Measurements from ENCODE around the gene MCL1. TPM values are rescaled to one million over a fixed set of nuclear protein-coding genes. Genes with fewer than 3 reads are reported as not detected.
A peak's percentile ranks its signal among the peaks of the same experiment; 100 is the strongest.

Gene MCL1
- polyA plus RNA-seq, 1 donor (not counting 4 experiments of a cell fraction or from before 2014, with no cell fraction given): 237 TPM

DNA sequence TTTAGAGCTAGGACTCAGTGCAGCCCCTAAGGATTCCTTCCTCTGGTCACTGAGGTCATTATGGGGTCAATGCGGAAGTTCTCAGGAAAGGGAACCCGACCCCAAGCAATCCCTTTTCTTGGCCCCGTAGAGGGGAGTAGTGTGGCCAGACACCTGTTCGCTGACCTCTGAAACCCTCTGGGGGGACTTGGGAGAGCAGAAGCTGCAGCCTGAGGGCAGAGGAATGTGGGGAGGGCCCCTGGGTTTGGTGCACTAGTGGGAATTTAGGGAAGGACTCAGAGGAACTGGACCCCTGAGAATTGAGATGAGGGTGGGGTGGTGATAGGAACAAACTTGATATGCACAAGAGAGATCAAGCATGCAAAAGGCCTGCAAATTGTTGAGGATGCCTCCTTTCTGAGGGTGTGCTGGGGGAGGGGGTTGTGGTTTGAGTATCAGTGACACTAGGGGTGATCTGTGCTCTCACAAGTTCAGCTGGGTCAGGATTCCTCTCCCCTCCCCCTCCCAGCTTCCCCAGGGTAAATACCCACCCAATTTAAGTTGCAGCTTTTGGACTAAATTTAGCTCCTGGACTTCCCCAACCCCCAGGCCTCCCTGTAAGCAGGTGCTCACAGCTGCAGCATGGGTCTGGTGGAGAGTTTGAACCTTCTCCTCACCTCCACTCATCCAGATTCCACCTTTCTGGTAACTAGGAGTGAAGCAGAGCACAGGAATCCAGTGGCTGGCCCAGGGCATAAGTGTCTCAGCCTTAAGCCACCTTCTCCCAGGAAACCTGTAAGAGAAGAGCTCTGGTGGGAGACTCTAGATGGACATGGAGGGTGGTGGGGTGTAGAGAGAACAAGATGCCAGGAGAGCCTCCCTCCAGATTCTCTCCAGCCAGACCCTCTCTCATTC lies 16.7 kb downstream of the MCL1 start:
- Histone ChIP-seq H3K9me1 (ENCODE audit: control insufficient read depth, extremely low read depth, insufficient read depth, low read length) (peaks cover 3% of the 10 kb centered on the region), H3K27ac (ENCODE audit: control insufficient read depth, insufficient read depth, low read length) (peak overlapping the region; percentile 99), H2AFZ (ENCODE audit: control insufficient read depth, low read length) (no peak overlapping the region), H3K9ac (ENCODE audit: control insufficient read depth, extremely low read depth, insufficient read depth, low read length) (peak overlapping the region; percentile 99), H3K4me1 (ENCODE audit: control insufficient read depth, extremely low read depth, insufficient read depth, low read length) (peaks cover 51% of the 10 kb centered on the region), H3K4me3 (ENCODE audit: control insufficient read depth in 2 of 3, extremely low read depth in 1 of 3, insufficient read depth in 2 of 3, low read depth in 1 of 3, low read length in 3 of 3) (peak overlapping the region in 2 of 3 experiments; percentile 1 to 74), H3K36me3 (ENCODE audit: control insufficient read depth in 2 of 2, extremely low read depth in 1 of 2, insufficient read depth in 2 of 2, low read length in 2 of 2) (peaks cover 0 to 2% of the 10 kb centered on the region in 2 experiments), H3K27me3 (ENCODE audit: control insufficient read depth, extremely low read depth, insufficient read depth, low read length) (no peaks in the 10 kb centered on the region), H3K9me3 (ENCODE audit: control insufficient read depth, low read depth, low read length) (no peaks in the 10 kb centered on the region), H3K79me2 (ENCODE audit: control insufficient read depth, insufficient read depth, low read length) (peaks cover 19% of the 10 kb centered on the region), H3K4me2 (ENCODE audit: control insufficient read depth, extremely low read depth, insufficient read depth, low read depth, low read length) (peak overlapping the region; percentile 94), H4K20me1 (ENCODE audit: control insufficient read depth, extremely low read depth, insufficient read depth, low read length) (peaks cover 3% of the 10 kb centered on the region)
- no peak for DNase-seq (ENCODE audit: low read depth, low spot score)
- no peak for FAIRE-seq
- dilution Hi-C loops (cut with MboI; ENCODE audit: extremely low pct_ligation_motif_present, low sequenced_read_pairs): no loop called here
- TF ChIP-seq CTCF (optimal IDR thresholded peaks at IDR 0.05 in 1 of 3, IDR thresholded peaks at IDR 0.05 in 1 of 3, conservative IDR thresholded peaks at IDR 0.05 in 1 of 3; ENCODE audit: extremely low read depth in 1 of 3, insufficient read depth in 2 of 3, low read length in 3 of 3) (no peak), EZH2 (IDR thresholded peaks at IDR 0.05; ENCODE audit: low read length) (no peak)

GRCh38 chr1:150561974-150562445 lies 17.4 kb downstream of the MCL1 start:
- Histone ChIP-seq H3K4me2 (ENCODE audit: control insufficient read depth, extremely low read depth, insufficient read depth, low read depth, low read length) (peak overlapping the region; percentile 94), H3K27me3 (ENCODE audit: control insufficient read depth, extremely low read depth, insufficient read depth, low read length) (no peaks in the 10 kb centered on the region), H3K4me1 (ENCODE audit: control insufficient read depth, extremely low read depth, insufficient read depth, low read length) (peaks cover 45% of the 10 kb centered on the region), H3K9ac (ENCODE audit: control insufficient read depth, extremely low read depth, insufficient read depth, low read length) (peak overlapping the region; percentile 99), H3K9me3 (ENCODE audit: control insufficient read depth, low read depth, low read length) (no peaks in the 10 kb centered on the region), H3K9me1 (ENCODE audit: control insufficient read depth, extremely low read depth, insufficient read depth, low read length) (peaks cover 3% of the 10 kb centered on the region), H2AFZ (ENCODE audit: control insufficient read depth, low read length) (no peak overlapping the region), H4K20me1 (ENCODE audit: control insufficient read depth, extremely low read depth, insufficient read depth, low read length) (no peaks in the 10 kb centered on the region), H3K4me3 (ENCODE audit: control insufficient read depth in 2 of 3, extremely low read depth in 1 of 3, insufficient read depth in 2 of 3, low read depth in 1 of 3, low read length in 3 of 3) (peak overlapping the region; percentile 43 to 74 (median 69)), H3K27ac (ENCODE audit: control insufficient read depth, insufficient read depth, low read length) (peak overlapping the region; percentile 99), H3K36me3 (ENCODE audit: control insufficient read depth in 2 of 2, extremely low read depth in 1 of 2, insufficient read depth in 2 of 2, low read length in 2 of 2) (peaks cover 0 to 2% of the 10 kb centered on the region in 2 experiments), H3K79me2 (ENCODE audit: control insufficient read depth, insufficient read depth, low read length) (peaks cover 13% of the 10 kb centered on the region)
- no peak for DNase-seq (ENCODE audit: low read depth, low spot score)
- no peak for TF ChIP-seq CTCF (optimal IDR thresholded peaks at IDR 0.05 in 1 of 3, IDR thresholded peaks at IDR 0.05 in 1 of 3, conservative IDR thresholded peaks at IDR 0.05 in 1 of 3; ENCODE audit: extremely low read depth in 1 of 3, insufficient read depth in 2 of 3, low read length in 3 of 3)
- TF ChIP-seq EZH2 (IDR thresholded peaks at IDR 0.05; ENCODE audit: low read length): no peak
- peak; percentile 55 for FAIRE-seq
- dilution Hi-C loops (cut with MboI; ENCODE audit: extremely low pct_ligation_motif_present, low sequenced_read_pairs): no loop called here
